Activated B cell treated with CpG ODN at 0.5 μM for 24 hours (primary cell): ENCODE data around the gene KPNA5. TPM values are rescaled to one million over a fixed set of nuclear protein-coding genes. Genes with fewer than 3 reads are reported as not detected.

Experiments
- ATAC-seq: fragments of 200-7000 bp; cut with Tn5 transposase; one replicate; pipeline ENCODE4 v1.10.0; 2021; ENCODE audit warnings: low read depth, mild to moderate bottlenecking, moderate library complexity
- CTCF ChIA-PET: fragments of 350-600 bp; sonication (Branson Sonifier 250); formaldehyde crosslinking; loops from one replicate; lab custom pipeline; 2021; ENCODE audit warnings: antibody characterized with exemption; lab: Charles Lee
- POLR2A ChIA-PET: fragments of 350-600 bp; sonication (Branson Sonifier 250); formaldehyde crosslinking; loops from one replicate; lab custom pipeline; 2021; ENCODE audit warnings: antibody characterized with exemption; lab: Charles Lee
- DNase-seq: peaks from one replicate; pipeline ENCODE4 v3.0.0; 2022
- H3K27ac Mint-ChIP-seq: one replicate; pipeline ENCODE4 v1.8.0; 2020; ENCODE audit warnings: mixed read lengths
- H3K27me3 Mint-ChIP-seq: one replicate; pipeline ENCODE4 v1.8.0; 2021; ENCODE audit warnings: mixed read lengths
- H3K36me3 Mint-ChIP-seq: one replicate; pipeline ENCODE4 v1.8.0; 2021; ENCODE audit warnings: low read depth, mixed read lengths
- H3K4me1 Mint-ChIP-seq: one replicate; pipeline ENCODE4 v1.8.0; 2021; ENCODE audit warnings: mixed read lengths
- H3K4me3 Mint-ChIP-seq: one replicate; pipeline ENCODE4 v1.8.0; 2020; ENCODE audit warnings: mild to moderate bottlenecking, mixed read lengths
- H3K9me3 Mint-ChIP-seq: one replicate; pipeline ENCODE4 v1.8.0; 2020; ENCODE audit warnings: mixed read lengths
- intact Hi-C: fragments of 100-400 bp; cut with micrococcal nuclease; formaldehyde crosslinking; loops from one replicate; pipeline ENCODE4 v1.15.1; 2024
- total RNA-seq: library from RNA; stranded (reverse); gene quantifications from 2 replicates; pipeline ENCODE4 v1.2.3, GENCODE V29; 2022
- TF ChIP-seq, protein P1 (sequence below): fragments of 200-600 bp; IDR thresholded peaks from one replicate; pipeline ENCODE4 v1.8.0; 2022; ENCODE audit warnings: antibody characterized with exemption, mild to moderate bottlenecking

KPNA5 gene
- total RNA-seq, 1 donor from 2014 or later = 25.0 TPM

DNA sequence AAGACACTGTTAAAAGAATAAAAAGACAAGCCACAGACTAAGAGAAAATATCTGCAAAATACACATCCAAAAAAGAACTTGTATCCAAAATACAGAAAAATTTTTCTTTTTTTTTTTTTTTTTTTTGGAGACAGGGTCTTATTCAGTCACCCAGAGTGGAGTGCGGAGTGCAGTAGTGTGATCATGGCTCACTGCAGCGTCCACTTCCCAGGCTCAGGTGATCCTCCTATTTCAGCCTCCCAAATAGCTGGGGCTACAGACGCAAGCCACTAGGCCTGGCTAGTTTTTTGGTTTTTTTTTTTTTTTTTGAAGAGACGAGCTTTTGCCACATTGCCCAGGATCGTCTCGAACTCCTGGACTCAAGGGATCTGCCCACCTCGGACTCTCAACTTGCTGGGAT, 15.5 kb upstream of the KPNA5 start:
- Mint-ChIP-seq H3K4me1 (peaks cover 54% of the 10 kb centered on the region), H3K9me3 (no peaks in the 10 kb centered on the region), H3K27me3 (no peaks in the 10 kb centered on the region), H3K4me3 (peak overlapping the region; percentile 0), H3K36me3 (peaks cover 33% of the 10 kb centered on the region), H3K27ac (no peak overlapping the region)
- ChIA-PET POLR2A (no interaction called here), CTCF (no interaction called here)
- DNase-seq (no peak), ATAC-seq (no peak)
- TF ChIP-seq, protein P1, sequence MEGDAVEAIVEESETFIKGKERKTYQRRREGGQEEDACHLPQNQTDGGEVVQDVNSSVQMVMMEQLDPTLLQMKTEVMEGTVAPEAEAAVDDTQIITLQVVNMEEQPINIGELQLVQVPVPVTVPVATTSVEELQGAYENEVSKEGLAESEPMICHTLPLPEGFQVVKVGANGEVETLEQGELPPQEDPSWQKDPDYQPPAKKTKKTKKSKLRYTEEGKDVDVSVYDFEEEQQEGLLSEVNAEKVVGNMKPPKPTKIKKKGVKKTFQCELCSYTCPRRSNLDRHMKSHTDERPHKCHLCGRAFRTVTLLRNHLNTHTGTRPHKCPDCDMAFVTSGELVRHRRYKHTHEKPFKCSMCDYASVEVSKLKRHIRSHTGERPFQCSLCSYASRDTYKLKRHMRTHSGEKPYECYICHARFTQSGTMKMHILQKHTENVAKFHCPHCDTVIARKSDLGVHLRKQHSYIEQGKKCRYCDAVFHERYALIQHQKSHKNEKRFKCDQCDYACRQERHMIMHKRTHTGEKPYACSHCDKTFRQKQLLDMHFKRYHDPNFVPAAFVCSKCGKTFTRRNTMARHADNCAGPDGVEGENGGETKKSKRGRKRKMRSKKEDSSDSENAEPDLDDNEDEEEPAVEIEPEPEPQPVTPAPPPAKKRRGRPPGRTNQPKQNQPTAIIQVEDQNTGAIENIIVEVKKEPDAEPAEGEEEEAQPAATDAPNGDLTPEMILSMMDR = no peak
- intact Hi-C loops = loop anchor here (5.0 kb wide), 2 partner anchors 388 to 563 kb away; partner anchors contain the start of genes NT5DC1 and TSPYL1

DNA sequence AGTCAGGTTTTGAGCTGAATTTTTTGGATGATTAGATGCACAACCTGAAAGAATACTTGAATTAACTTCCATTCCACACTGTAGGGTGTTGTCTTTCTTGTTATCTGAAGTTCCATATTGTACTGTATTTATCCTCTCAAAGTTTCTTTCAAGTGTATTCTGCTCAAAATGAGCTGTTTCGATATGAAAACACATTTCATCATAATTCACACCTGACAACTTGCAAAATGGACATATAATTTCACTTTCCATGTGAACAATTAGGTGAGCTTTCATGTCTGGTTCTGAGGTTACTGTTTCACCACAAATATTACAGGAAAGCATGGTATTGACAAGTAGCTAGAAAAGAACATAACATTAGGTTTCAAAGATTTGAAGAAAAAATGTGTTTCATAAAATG, 14.1 kb upstream of the KPNA5 start:
- DNase-seq (no peak), ATAC-seq (no peak)
- Mint-ChIP-seq H3K27ac (no peak overlapping the region), H3K4me1 (peaks cover 47% of the 10 kb centered on the region), H3K9me3 (no peaks in the 10 kb centered on the region), H3K27me3 (peaks cover 4% of the 10 kb centered on the region), H3K4me3 (peak overlapping the region; percentile 15), H3K36me3 (peaks cover 27% of the 10 kb centered on the region)
- TF ChIP-seq, protein P1 = no peak
- intact Hi-C loops = loop anchor here (5.0 kb wide), 2 partner anchors 390 to 565 kb away; partner anchors contain the start of genes NT5DC1 and TSPYL1
- CTCF ChIA-PET = interaction anchor here (0.9 kb wide), 1 partner anchor 14 kb away, joined by 3 read pairs; the partner anchor contains the start of gene KPNA5
- POLR2A ChIA-PET = no interaction called here

DNA sequence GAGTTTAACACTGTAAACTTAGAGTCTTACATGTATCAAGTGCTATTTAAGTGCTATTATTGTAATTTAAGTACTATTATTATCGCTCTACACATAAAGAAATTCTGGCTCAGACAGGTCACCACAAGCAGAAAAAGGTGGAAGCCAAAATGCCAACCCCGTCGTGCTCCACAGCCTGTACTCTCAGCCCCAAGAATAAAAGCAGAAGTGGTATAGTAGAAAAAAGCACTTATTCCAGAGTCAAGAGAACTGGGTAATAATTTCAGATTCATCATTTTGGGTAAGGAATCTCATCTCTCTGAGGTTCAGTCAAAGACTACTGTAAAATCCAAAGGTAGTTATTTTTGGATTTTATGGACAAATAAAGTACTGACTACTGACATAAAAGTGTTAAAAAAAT, 13.4 kb upstream of the KPNA5 start:
- H3K9me3 Mint-ChIP-seq = no peaks in the 10 kb centered on the region
- H3K36me3 Mint-ChIP-seq = peaks cover 20% of the 10 kb centered on the region
- ChIA-PET POLR2A (interaction anchor here (1.1 to 2.2 kb wide), 4 partner anchors 14 to 564 kb away, joined by 3 to 28 read pairs (median 8); partner anchors contain the start of genes KPNA5, RWDD1 and TSPYL1), CTCF (no interaction called here)
- H3K4me1 Mint-ChIP-seq = peaks cover 41% of the 10 kb centered on the region
- ATAC-seq (peak; percentile 62), DNase-seq (no peak)
- peak overlapping the region; percentile 100 for H3K4me3 Mint-ChIP-seq
- H3K27ac Mint-ChIP-seq = peak overlapping the region; percentile 99
- TF ChIP-seq, protein P1 = no peak
- H3K27me3 Mint-ChIP-seq = peaks cover 8% of the 10 kb centered on the region
- intact Hi-C loops = loop anchor here (1.0 to 5.0 kb wide), 8 partner anchors 14 to 565 kb away; partner anchors contain the start of genes KPNA5, NT5DC1, RSPH4A and RWDD1

DNA sequence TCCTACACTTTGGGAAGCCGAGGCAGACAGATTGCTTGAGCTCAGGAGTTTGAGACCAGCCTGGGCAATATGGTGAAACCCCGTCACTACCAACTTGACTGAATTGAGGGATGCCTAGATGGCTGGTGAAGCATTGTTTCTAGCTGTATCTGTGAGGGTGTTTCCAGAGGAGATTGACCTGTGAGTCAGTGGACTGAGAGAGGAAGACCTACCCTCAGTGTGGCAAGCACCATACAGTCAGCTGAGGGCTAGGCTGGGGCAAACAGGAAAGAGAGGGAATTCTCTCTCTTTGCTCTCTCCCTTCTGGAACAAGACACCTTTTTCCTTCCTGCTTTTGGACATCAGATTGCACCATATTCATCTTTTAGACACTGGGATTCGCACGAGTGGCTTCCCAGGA, 8.7 kb upstream of the KPNA5 start:
- intact Hi-C loops = no loop called here
- Mint-ChIP-seq H3K9me3 (no peaks in the 10 kb centered on the region), H3K36me3 (peaks cover 7% of the 10 kb centered on the region), H3K27me3 (peaks cover 8% of the 10 kb centered on the region), H3K27ac (no peak overlapping the region), H3K4me3 (no peak overlapping the region), H3K4me1 (peaks cover 8% of the 10 kb centered on the region)
- POLR2A ChIA-PET = no interaction called here
- DNase-seq = no peak
- CTCF ChIA-PET = interaction anchor here (1.0 kb wide), 1 partner anchor 14 kb away, joined by 4 read pairs; no protein-coding TSS in a partner anchor
- ATAC-seq = no peak
- TF ChIP-seq, protein P1 = no peak

DNA sequence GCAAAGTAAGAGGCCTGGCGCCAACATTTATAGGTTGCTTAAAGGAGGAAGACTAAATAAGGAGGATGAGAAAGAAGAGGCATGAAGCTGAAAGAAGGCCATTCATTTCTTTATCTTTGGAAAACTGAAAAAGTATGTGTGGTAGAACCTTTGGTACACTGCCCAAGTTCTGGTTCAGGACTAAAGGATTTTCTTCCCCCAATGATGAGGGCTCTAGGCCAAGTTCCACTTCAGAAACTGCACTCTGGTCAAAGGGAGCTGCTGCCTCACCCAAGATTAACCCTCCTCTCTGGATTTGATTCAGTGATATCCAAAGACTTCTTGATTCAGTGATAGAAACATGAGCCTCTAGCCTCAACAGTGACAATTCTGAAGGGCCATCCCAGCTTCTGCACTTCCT, 5.0 kb upstream of the KPNA5 start:
- no peaks in the 10 kb centered on the region for H3K9me3 Mint-ChIP-seq
- peaks cover 8% of the 10 kb centered on the region for H3K27me3 Mint-ChIP-seq
- ChIA-PET POLR2A (no interaction called here), CTCF (no interaction called here)
- peaks cover 14% of the 10 kb centered on the region for H3K4me1 Mint-ChIP-seq
- H3K27ac Mint-ChIP-seq = no peak overlapping the region
- H3K4me3 Mint-ChIP-seq = no peak overlapping the region
- ATAC-seq (no peak), DNase-seq (no peak)
- intact Hi-C loops = no loop called here
- peaks cover under 1% of the 10 kb centered on the region for H3K36me3 Mint-ChIP-seq
- TF ChIP-seq, protein P1 = no peak
